HG02623 (cell line): ENCODE data around the gene STAT6.

Experiments
- ATAC-seq: cut with Tn5 transposase; IDR thresholded peaks from one replicate; pipeline ENCODE4 v1.9.1; 2021; ENCODE audit warnings: moderate library complexity; ENCODE audit not compliant: unreplicated experiment

The STAT6 gene, protein sequence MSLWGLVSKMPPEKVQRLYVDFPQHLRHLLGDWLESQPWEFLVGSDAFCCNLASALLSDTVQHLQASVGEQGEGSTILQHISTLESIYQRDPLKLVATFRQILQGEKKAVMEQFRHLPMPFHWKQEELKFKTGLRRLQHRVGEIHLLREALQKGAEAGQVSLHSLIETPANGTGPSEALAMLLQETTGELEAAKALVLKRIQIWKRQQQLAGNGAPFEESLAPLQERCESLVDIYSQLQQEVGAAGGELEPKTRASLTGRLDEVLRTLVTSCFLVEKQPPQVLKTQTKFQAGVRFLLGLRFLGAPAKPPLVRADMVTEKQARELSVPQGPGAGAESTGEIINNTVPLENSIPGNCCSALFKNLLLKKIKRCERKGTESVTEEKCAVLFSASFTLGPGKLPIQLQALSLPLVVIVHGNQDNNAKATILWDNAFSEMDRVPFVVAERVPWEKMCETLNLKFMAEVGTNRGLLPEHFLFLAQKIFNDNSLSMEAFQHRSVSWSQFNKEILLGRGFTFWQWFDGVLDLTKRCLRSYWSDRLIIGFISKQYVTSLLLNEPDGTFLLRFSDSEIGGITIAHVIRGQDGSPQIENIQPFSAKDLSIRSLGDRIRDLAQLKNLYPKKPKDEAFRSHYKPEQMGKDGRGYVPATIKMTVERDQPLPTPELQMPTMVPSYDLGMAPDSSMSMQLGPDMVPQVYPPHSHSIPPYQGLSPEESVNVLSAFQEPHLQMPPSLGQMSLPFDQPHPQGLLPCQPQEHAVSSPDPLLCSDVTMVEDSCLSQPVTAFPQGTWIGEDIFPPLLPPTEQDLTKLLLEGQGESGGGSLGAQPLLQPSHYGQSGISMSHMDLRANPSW

DNA sequence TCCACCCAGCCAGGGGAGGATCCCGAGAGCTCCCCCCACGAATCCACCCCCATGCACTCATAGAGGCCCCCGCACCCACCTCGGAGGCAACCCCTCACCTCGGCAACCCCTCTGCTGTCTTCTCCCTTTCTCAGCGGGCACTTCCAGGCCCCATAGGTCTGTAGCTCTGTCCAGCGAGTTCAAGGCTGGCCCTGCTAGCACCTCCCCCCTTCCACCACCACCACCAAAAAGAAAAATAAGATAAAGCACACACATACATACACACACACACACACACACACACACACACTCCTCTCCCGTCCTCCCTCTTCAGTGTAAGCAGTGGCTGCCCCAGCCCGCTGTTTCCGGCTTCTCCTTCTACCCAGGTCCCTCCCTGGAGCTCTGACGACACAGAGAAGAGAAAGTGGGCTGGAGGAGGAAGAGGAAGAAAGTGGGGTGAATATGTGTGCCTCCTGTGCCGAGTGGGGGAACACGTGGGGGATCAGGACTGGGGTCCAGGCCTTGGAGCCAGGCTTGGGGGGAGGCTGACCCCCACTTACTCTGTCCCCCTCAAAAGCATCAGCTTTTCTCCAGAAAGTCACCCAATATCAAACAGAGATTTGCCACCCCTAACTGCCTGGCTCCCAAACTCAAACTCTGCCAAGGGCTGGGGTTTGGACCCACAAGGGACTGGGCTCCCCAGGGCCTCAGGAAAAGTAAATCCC is at the start of gene STAT6:
STAT6 (minus strand) TSS at position 332 of the 704 bp plus-strand sequence. CDS start 3,084 bp downstream, outside the sequence.
- peak; percentile 41 for ATAC-seq

GRCh38 chr12:57160741-57161140 is 49.6 kb upstream of the STAT6 start:
- ATAC-seq = no peak

GRCh38 chr12:57160040-57160439 is 48.9 kb upstream of the STAT6 start:
- no peak for ATAC-seq

GRCh38 chr12:57159311-57159710 is 48.1 kb upstream of the STAT6 start:
- no peak for ATAC-seq

GRCh38 chr12:57158665-57159064 is 47.5 kb upstream of the STAT6 start:
- ATAC-seq = no peak

GRCh38 chr12:57158186-57158585 is 47.0 kb upstream of the STAT6 start:
- no peak for ATAC-seq

- no peak for ATAC-seq
Observed at GRCh38 chr12:57157588-57158173, 46.5 kb upstream of the STAT6 start.

DNA sequence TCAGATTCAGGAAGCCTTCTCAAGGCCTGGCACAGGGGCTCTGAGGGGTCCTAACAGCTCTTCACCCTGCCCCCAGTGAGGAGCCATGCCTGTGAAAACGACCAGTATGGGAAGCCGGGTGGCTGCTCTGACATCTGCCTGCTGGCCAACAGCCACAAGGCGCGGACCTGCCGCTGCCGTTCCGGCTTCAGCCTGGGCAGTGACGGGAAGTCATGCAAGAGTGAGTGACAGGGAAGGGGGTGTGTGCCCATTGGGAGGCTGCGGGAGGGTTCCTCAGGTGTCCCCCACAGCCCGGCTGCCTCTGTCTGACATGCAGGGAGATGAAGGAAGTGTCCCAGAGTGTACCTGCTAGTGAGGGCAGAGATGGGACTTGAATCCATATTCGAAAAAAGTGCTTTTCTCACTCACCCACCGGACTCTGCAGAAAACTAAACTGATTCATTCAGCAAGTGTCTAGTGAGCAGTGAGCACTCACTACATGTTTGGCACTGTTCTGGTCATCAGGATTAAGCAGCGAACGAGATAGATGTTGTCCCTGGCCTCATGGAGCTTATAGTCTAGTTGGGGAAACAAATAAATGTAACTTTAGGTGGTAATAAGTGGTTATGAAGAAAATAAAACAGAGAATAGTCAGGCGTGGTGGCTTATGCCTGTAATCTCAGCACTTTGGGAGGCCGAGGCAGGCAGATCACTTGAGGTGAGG is 45.7 kb upstream of the STAT6 start:
- no peak for ATAC-seq

- ATAC-seq = no peak
Observed at GRCh38 chr12:57154804-57155434, 43.8 kb upstream of the STAT6 start.

GRCh38 chr12:57154076-57154475 is 42.9 kb upstream of the STAT6 start:
- ATAC-seq = no peak

- no peak for ATAC-seq
Observed at GRCh38 chr12:57153415-57153997, 42.3 kb upstream of the STAT6 start.

GRCh38 chr12:57152639-57153038 is 41.5 kb upstream of the STAT6 start:
- ATAC-seq = no peak

DNA sequence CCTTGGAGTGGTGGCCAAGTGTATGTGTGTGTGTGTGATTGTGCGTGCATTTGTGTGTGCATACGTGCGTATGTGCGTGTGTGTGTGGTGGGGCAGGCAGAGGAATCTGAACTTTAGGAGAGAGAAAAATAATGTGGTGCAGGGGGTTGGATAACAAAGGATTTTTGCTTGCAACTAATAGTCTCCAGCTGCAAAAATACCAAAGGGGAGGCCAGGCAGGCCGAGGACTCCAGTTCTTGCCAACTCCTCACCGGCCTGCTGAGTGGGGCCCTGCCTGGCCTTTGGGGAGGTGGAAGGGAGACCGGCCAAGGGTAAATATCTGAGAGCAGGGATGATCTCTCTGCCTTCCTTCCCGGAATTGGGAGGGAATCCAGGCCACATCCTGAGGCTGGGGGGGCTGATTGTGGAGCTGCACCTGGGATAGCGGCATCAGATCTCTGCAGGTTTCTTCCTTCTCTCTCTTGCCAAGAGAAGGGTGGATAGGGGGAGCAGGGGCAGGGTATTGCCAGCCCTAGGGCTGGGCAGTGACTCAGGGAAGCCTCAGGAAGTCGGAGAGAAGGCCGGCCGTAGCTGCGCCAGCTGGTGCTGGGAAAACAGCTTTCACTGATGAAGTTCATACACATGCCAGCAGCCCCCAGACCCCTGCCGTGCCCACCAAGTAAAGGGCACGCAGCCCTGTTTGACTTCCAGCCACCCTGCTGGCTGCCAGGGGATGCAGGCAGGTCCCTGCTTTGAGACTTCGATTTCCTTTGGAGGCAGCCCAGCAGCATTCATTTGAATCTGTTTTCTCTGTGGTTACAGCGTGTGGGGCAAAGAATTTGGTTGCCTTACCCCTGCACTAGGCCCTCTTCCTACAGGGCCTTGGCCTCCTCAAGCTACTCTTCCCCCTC is 40.8 kb upstream of the STAT6 start:
- ATAC-seq = no peak

- ATAC-seq = no peak
Observed at GRCh38 chr12:57150400-57151000, 39.3 kb upstream of the STAT6 start.

GRCh38 chr12:57149245-57149900 is 38.2 kb upstream of the STAT6 start:
- ATAC-seq = no peak

GRCh38 chr12:57148469-57149244 is 37.5 kb upstream of the STAT6 start:
- no peak for ATAC-seq
